ENCODE measurements around the gene PAFAH1B1.
"Not testable (repeated sequence)": the region's sequence is repeated elsewhere in the genome, so short reads cannot be mapped to it uniquely, and the experiment has no call there.

Gene PAFAH1B1

DNA sequence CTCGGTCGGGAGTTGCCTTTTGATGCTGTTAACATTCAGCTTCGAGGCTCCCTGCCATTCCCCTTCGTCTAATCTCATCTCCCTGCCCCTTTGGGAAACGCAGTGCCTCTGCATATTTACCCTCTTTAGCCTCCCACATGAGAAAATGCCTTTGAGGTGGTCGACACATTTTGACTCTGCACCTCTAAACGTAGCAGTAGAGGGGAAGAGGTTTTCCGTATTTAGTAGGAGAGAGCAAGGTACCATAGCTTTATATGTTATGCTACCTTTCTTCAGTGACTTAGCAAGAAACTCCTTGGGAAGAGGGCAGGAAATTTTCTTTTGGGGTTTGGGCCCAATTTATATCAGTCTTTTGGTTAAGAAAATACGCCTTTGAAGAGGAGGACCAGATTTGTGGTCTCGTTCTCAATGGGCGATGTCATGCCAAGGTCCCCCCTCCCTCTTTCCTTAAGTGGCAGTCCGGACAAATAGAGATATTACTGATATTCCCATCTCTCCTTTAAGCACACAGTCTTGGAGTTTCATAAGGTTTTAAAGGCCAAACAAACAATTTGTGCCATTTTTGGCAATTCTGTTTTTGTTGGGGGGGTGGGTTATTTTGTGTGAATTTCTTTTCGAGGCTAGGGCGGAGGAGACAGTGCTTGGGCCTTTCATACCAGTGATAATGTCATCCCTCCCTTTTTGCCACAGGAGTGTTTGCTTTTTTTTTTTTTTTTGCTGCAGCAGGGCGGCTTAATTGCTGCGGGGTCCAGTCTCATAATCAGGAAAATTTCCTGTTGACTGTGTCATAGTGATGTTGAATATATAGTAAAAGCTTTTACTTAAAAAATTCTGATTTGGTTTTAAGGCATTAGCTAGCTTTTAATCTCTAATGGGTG lies 1.5 kb downstream of the PAFAH1B1 start:
- no peak for DNase-seq

- DNase-seq = no peak
Measured at GRCh38 chr17:2595716-2596115, 2.3 kb downstream of the PAFAH1B1 start.

DNA sequence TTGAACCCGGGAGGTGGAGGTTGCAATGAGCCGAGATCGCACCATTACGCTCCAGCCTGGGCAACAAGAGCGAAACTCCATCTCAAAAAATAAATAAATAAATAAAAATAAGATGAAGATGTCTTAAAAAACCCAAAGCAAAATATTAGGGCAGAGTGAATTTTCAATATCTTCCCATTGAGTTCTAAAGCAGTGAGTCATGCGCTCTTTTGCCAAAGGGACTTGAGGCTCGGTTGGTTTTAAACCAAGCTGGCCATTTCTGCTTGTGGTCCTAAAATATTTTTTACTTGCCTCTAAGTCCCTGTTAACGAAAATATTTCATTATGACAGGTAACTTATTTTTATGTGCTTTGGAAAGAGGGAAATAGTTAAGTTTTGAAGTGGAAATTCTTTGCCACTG lies 4.7 kb downstream of the PAFAH1B1 start:
- DNase-seq = no peak

GRCh38 chr17:2602597-2603017 lies 9.2 kb downstream of the PAFAH1B1 start:
- no peak for DNase-seq

GRCh38 chr17:2608350-2608913 lies 15.0 kb downstream of the PAFAH1B1 start:
- DNase-seq = no peak

DNA sequence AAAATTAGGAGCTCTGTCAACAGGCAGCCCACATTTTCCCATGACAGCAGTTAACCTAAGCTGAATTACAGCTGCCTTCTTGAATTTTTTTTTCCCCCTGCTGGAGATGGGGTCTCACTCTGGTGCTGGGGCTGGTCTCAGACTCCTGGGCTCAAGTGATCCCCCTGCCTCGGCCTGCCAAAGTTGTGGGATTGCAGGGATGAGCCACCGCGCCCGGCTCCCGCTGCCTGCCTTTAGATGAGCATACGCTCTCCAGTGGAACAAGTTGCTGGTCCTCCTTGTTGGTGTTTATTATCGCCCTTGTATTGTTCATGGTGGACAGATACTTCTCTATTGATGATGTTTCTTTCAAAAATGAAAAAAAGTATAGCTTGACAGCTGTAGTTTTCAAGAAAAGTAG lies 15.6 kb downstream of the PAFAH1B1 start:
- DNase-seq = no peak

GRCh38 chr17:2610195-2611175 lies 17.0 kb downstream of the PAFAH1B1 start:
- no peak for DNase-seq

DNA sequence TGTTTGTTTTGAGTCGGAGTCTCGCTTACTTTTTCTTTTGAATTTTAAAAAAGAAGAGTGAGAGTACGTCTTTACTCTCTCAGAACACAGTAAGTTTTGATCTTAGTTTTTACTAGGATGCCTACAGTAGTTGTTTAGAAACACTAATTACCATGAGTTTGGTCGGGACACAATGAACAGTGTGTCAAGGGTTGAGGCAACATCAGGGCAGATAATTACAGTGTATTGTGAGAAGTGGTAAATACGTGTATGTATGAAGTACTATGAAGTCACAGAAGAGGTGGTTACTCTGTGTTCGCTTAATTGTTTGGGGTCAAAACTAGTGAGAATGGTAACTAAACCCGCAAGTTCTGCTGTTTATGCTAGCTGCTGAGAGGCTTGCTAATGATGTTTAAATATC lies 18.2 kb downstream of the PAFAH1B1 start:
- no peak for DNase-seq

DNA sequence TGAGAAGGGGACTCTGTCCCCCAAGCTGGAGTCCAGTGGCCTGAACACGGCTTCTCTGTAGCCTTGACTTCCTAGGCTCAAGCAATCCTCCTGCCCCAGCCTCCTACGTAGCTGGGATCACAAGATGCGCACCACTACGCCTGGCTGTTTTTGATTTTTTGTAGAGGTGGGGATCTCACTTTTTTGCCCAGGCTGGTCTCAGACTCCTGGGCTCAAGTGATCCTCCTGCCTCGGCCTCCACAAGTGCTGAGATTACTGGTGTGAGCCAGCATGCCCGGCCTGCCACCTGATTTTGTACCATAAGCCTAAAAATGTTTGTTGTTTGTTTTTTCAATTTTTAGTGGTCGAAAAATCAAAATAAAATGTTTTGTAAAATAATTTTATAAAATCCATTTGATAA lies 19.2 kb downstream of the PAFAH1B1 start:
- DNase-seq = no peak

DNA sequence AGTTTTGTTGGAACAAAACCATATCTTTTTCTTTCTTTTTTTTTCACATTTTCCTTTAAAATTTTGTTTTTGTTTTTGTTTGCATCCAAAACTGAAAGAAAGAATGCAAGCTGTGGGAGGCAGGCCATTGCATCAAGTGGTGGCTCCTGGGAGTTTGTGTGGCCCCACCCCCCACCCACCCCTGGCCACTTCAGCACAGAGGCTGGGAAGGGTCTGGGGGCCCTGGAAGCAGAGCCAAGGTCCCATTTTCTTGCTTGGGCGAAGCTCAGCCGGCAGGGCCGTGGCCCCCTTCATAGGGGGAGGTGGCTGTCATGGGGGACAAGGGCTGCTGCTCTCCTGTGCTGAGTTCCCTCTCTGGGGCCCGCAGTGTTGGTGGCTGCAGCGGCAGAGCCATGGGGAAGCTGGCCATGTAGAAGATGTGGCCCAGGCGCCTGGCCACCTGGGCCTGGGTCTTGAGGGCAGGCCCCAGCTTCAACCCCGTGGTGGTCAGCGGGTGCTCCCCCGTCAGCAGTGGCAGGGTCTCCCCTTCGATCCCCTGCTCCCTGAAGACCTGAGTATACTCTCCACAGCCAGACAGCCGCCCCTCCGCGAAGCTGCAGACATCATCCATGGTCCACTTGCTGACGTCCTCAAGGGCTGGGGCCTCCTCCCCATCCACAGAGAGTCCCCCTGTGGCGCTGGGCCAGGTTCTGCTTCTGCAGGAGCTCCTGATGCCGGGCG lies 19.8 kb downstream of the PAFAH1B1 start:
- no peak for DNase-seq

GRCh38 chr17:2615882-2616281 lies 22.4 kb downstream of the PAFAH1B1 start:
- DNase-seq = no peak

DNA sequence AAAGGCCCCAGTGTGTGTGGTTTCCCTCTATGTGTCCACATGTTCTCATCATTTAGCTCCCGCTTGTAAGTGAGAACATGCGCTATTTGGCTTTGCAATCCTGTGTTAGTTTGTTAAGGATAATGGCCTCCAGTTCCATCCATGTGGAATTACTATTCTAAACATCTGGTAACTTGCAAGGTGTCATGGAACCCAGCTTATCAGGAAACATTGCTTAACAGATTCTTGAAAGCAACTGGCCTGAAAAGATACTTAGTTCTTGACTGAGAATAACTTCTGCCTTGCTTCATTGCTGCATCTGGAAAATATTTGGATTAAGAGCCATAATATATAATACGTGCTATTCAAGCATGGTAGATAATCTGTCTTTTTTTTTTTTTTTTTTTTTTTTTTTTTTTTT lies 27.8 kb downstream of the PAFAH1B1 start:
- DNase-seq = no peak

- not testable (repeated sequence) for DNase-seq
Measured at GRCh38 chr17:2621951-2622405, 28.5 kb downstream of the PAFAH1B1 start.

DNA sequence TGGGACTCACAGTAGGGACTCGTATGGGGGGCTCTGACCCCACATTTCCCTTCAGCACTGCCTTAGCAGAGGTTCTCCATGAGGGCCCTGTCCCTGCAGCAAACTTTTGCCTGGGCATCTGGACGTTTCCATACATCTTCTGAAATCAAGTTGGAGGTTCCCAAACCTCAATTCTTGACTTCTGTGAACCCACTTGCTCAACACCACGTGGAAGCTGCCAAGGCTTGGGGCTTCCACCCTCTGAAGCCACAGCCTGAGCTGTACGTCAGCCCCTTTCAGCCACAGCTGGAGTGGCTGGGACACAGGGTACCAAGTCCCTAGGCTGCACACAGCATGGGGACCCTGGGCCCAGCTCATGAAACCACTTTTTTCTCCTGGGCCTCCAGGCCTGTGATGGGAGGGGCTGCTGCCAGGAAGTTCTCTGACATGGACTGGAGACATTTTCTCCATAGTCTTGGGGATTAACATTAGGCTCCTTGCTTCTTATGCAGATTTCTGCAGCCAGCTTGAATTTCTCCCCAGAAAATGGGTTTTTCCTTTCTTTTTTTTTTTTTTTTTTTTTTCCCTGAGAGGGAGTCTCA lies 29.4 kb downstream of the PAFAH1B1 start:
- DNase-seq = not testable (repeated sequence)

GRCh38 chr17:2624292-2624731 lies 30.9 kb downstream of the PAFAH1B1 start:
- no peak for DNase-seq

GRCh38 chr17:2626626-2627219 lies 33.3 kb downstream of the PAFAH1B1 start:
- not testable (repeated sequence) for DNase-seq

DNA sequence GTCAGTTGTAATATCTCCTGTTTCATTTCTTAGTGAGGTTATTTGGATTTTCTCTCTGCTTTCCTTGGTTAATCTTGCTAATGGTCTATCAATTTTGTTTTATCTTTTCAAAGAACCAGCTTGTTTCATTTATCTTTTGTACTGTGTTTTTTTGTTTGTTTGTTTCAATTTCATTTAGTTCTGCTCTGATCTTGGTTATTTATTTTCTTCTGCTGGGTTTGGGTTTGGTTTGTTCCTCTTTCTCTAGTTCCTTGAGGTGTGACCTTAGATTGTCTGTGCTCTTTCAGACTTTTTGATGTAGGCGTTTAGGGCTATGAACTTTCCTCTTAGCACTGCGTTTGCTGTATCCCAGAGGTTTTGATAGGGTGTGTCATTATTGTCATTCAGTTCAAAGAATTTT lies 35.5 kb downstream of the PAFAH1B1 start:
- DNase-seq = not testable (repeated sequence)

GRCh38 chr17:2631211-2631610 lies 37.8 kb downstream of the PAFAH1B1 start:
- no peak for DNase-seq

GRCh38 chr17:2634361-2634960 lies 41.0 kb downstream of the PAFAH1B1 start:
- no peak for DNase-seq

- no peak for DNase-seq
Measured at GRCh38 chr17:2635241-2635640, 41.8 kb downstream of the PAFAH1B1 start.

GRCh38 chr17:2635675-2636074 lies 42.2 kb downstream of the PAFAH1B1 start:
- no peak for DNase-seq

Measured in NCI-H1930 (cell line).